NCI-H2196 (cell line): ENCODE results near the gene NXPE2.
"Not testable (repeated sequence)": the region's sequence is repeated elsewhere in the genome, so short reads cannot be mapped to it uniquely, and the experiment has no call there.

Experiments used
- DNase-seq: peaks from one replicate; lab custom pipeline; 2025; ENCODE audit not compliant: unreplicated experiment; lab: John Stamatoyannopoulos, UW

Gene NXPE2

GRCh38 chr11:114678125-114679036 lies at the start of gene NXPE2:
NXPE2 (plus strand) TSS chr11:114678527; CDS start chr11:114678576, 49 bp downstream.
- no peak for DNase-seq

- DNase-seq = not testable (repeated sequence)
Observed at GRCh38 chr11:114631445-114631965, 46.8 kb upstream of the NXPE2 start.

GRCh38 chr11:114639440-114639839 lies 38.9 kb upstream of the NXPE2 start:
- DNase-seq = not testable (repeated sequence)

GRCh38 chr11:114650661-114651060 lies 27.7 kb upstream of the NXPE2 start:
- DNase-seq = no peak

GRCh38 chr11:114651145-114651718 lies 27.1 kb upstream of the NXPE2 start:
- no peak for DNase-seq

GRCh38 chr11:114653148-114653547 lies 25.2 kb upstream of the NXPE2 start:
- no peak for DNase-seq

- no peak for DNase-seq
Observed at GRCh38 chr11:114664641-114665040, 13.7 kb upstream of the NXPE2 start.

- no peak for DNase-seq
Observed at GRCh38 chr11:114666760-114667159, 11.6 kb upstream of the NXPE2 start.

- no peak for DNase-seq
Observed at GRCh38 chr11:114668109-114668508, 10.2 kb upstream of the NXPE2 start.

- no peak for DNase-seq
Observed at GRCh38 chr11:114673661-114674060, 4.7 kb upstream of the NXPE2 start.

GRCh38 chr11:114679505-114679904 lies 1.2 kb downstream of the NXPE2 start:
- DNase-seq = no peak

- DNase-seq = no peak
Observed at GRCh38 chr11:114683007-114683406, 4.7 kb downstream of the NXPE2 start.

GRCh38 chr11:114684636-114685035 lies 6.3 kb downstream of the NXPE2 start:
- DNase-seq = no peak

GRCh38 chr11:114685097-114685496 lies 6.8 kb downstream of the NXPE2 start:
- DNase-seq = no peak

- no peak for DNase-seq
Observed at GRCh38 chr11:114705280-114706024, 27.1 kb downstream of the NXPE2 start.

- DNase-seq = no peak
Observed at GRCh38 chr11:114709960-114710359, 31.6 kb downstream of the NXPE2 start.

- DNase-seq = no peak
Observed at GRCh38 chr11:114713756-114714155, 35.4 kb downstream of the NXPE2 start.

- DNase-seq = no peak
Observed at GRCh38 chr11:114719562-114719961, 41.2 kb downstream of the NXPE2 start.

GRCh38 chr11:114724916-114725524 lies 46.7 kb downstream of the NXPE2 start:
- no peak for DNase-seq

GRCh38 chr11:114725623-114726022 lies 47.3 kb downstream of the NXPE2 start:
- DNase-seq = no peak

GRCh38 chr11:114736806-114737205 lies 58.5 kb downstream of the NXPE2 start:
- DNase-seq = no peak
